Stimulated activated CD8-positive, alpha-beta memory T cell treated with anti-CD3 and anti-CD28 coated beads, Interleukin-12 subunit alpha, Interleukin-12 subunit beta, amount 100 ng/mL, for 24 hours (primary cell): ENCODE measurements around the gene ENAM.
"Not testable (repeated sequence)": the region's sequence is repeated elsewhere in the genome, so short reads cannot be mapped to it uniquely, and the experiment has no call there.

ENCODE experiments used
- DNase-seq: peaks from one replicate; pipeline ENCODE4 v3.0.0-alpha.2; 2020; ENCODE audit errors: extremely low read depth

The ENAM gene

GRCh38 chr4:70624226-70624793, 4.2 kb upstream of the ENAM start:
- DNase-seq: no peak

- DNase-seq: no peak
These were observed 924 bp upstream of the ENAM start for GRCh38 chr4:70627620-70628019.

GRCh38 chr4:70629469-70630090, 1.0 kb downstream of the ENAM start:
- DNase-seq: no peak

- DNase-seq: no peak
These were observed 1.6 kb downstream of the ENAM start for GRCh38 chr4:70630162-70630561.

GRCh38 chr4:70632028-70632427, 3.5 kb downstream of the ENAM start:
- no peak for DNase-seq

- no peak for DNase-seq
These were observed 5.9 kb downstream of the ENAM start for GRCh38 chr4:70634482-70634881.

GRCh38 chr4:70637239-70637913, 8.8 kb downstream of the ENAM start:
- no peak for DNase-seq

- no peak for DNase-seq
These were observed 11.6 kb downstream of the ENAM start for GRCh38 chr4:70640192-70640591.

- DNase-seq: not testable (repeated sequence)
These were observed 22.2 kb downstream of the ENAM start for GRCh38 chr4:70650741-70651140.

GRCh38 chr4:70651864-70652506, 23.4 kb downstream of the ENAM start:
- no peak for DNase-seq

GRCh38 chr4:70654605-70655011, 26.1 kb downstream of the ENAM start:
- DNase-seq: no peak

GRCh38 chr4:70657326-70657725, 28.8 kb downstream of the ENAM start:
- no peak for DNase-seq

- no peak for DNase-seq
These were observed 29.9 kb downstream of the ENAM start for GRCh38 chr4:70658418-70658817.

- DNase-seq: no peak
These were observed 31.6 kb downstream of the ENAM start for GRCh38 chr4:70660106-70660505.

GRCh38 chr4:70661309-70661922, 32.9 kb downstream of the ENAM start:
- DNase-seq: not testable (repeated sequence)

- DNase-seq: no peak
These were observed 37.8 kb downstream of the ENAM start, which contains the start of gene JCHAIN for GRCh38 chr4:70666369-70666768. Gene JCHAIN, minus strand, starts transcription at chr4:70666508. Its CDS starts 18 bp downstream, at chr4:70666490.

GRCh38 chr4:70667740-70668535, 39.4 kb downstream of the ENAM start:
- no peak for DNase-seq

- DNase-seq: no peak
These were observed 41.9 kb downstream of the ENAM start for GRCh38 chr4:70670332-70671014.

GRCh38 chr4:70671091-70671490, 42.5 kb downstream of the ENAM start:
- no peak for DNase-seq

GRCh38 chr4:70674191-70674590, 45.6 kb downstream of the ENAM start:
- DNase-seq: no peak

- no peak for DNase-seq
These were observed 46.2 kb downstream of the ENAM start for GRCh38 chr4:70674731-70675130.
